NCI-H524 (cell line): Measurements from ENCODE around the gene PRAME.
"Not testable (repeated sequence)": the region's sequence is repeated elsewhere in the genome, so short reads cannot be mapped to it uniquely, and the experiment has no call there.

ENCODE experiments used
- DNase-seq, 2 experiments: peaks; one replicate each; lab custom pipeline; 2025; lab: John Stamatoyannopoulos, UW

PRAME gene

GRCh38 chr22:22523494-22523893, 35.6 kb downstream of the PRAME start:
- no peak for DNase-seq

- no peak for DNase-seq
Measured at GRCh38 chr22:22521631-22522030, 37.4 kb downstream of the PRAME start.

GRCh38 chr22:22520667-22521602, 38.1 kb downstream of the PRAME start:
- no peak for DNase-seq

- no peak for DNase-seq
Measured at GRCh38 chr22:22520020-22520656, 38.9 kb downstream of the PRAME start, which contains the start of gene ZNF280A. Gene ZNF280A, minus strand, starts transcription at chr22:22520270. Its CDS starts 4,640 bp downstream, at chr22:22515630.

- no peak for DNase-seq
Measured at GRCh38 chr22:22519591-22519990, 39.5 kb downstream of the PRAME start.

GRCh38 chr22:22516992-22517391, 42.1 kb downstream of the PRAME start:
- no peak for DNase-seq

GRCh38 chr22:22515890-22516289, 43.2 kb downstream of the PRAME start:
- DNase-seq = no peak

GRCh38 chr22:22514431-22514830, 44.6 kb downstream of the PRAME start:
- DNase-seq = peak; percentile 15 to 74

GRCh38 chr22:22513619-22514018, 45.4 kb downstream of the PRAME start:
- DNase-seq = no peak

GRCh38 chr22:22512951-22513350, 46.1 kb downstream of the PRAME start:
- DNase-seq = no peak

- DNase-seq = not testable (repeated sequence)
Measured at GRCh38 chr22:22510833-22511232, 48.2 kb downstream of the PRAME start.

GRCh38 chr22:22509912-22510311, 49.2 kb downstream of the PRAME start:
- not testable (repeated sequence) for DNase-seq

- peak; percentile 73 to 92 for DNase-seq
Measured at GRCh38 chr22:22508274-22509176, 50.5 kb downstream of the PRAME start, which contains the start of gene ZNF280B. Gene ZNF280B, minus strand, starts transcription at chr22:22508742. Its CDS starts 19,344 bp downstream, at chr22:22489398.

GRCh38 chr22:22507743-22508273, 51.3 kb downstream of the PRAME start:
- peak in 1 of 2 experiments; percentile 27 for DNase-seq

GRCh38 chr22:22506736-22507135, 52.3 kb downstream of the PRAME start:
- DNase-seq = no peak

GRCh38 chr22:22498267-22498666, 60.8 kb downstream of the PRAME start:
- DNase-seq = no peak
